Measurements from ENCODE around the gene GABRG2. TPM values are rescaled to one million over a fixed set of nuclear protein-coding genes. Genes with fewer than 3 reads are reported as not detected.

GABRG2 gene
- total and polyA plus RNA-seq, 2 donors (not counting 3 experiments of a cell fraction or from before 2014, with no cell fraction given): not detected

DNA sequence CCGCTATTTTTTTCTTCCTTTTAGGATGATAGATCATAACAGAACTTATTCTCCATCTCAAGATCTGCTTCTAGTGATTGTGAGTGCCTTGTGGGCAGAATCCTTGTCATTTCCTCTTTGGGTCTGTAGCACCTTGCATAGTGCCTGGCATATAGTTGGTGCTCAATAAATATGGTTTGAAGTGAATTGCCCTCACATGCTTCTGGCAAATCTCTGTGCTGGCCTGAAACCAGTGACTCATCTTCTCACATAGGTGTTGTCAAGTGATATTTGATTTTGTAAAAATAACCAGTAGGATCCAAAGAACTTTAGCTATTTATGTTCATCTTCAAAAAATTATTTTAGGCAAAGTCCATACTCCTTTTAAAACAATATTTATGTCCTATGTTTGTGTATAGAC is 86.7 kb downstream of the GABRG2 start:
- Histone ChIP-seq H3K79me2 (ENCODE audit: control insufficient read depth, insufficient read depth, low read length) (no peaks in the 10 kb centered on the region), H3K4me3 (replicated peaks in 1 of 3; ENCODE audit: insufficient read depth in 1 of 3, low read depth in 1 of 3, low read length in 3 of 3) (no peak overlapping the region), H3K4me2 (ENCODE audit: insufficient read depth, low read length) (no peak overlapping the region), H3K4me1 (ENCODE audit: control insufficient read depth, extremely low read depth, insufficient read depth, low read length) (no peaks in the 10 kb centered on the region), H3K27me3 (ENCODE audit: control insufficient read depth in 2 of 2, insufficient read depth in 2 of 2, low read length in 2 of 2) (no peaks in the 10 kb centered on the region), H3K27ac (ENCODE audit: insufficient read depth, low read depth, low read length) (no peak overlapping the region), H2AFZ (ENCODE audit: low read depth, low read length) (no peak overlapping the region), H3K9me1 (replicated peaks; ENCODE audit: control insufficient read depth, extremely low read depth, insufficient read depth, low read length) (no peaks in the 10 kb centered on the region), H3K9me3 (replicated peaks; ENCODE audit: control insufficient read depth, insufficient read depth, low read length) (no peaks in the 10 kb centered on the region), H4K20me1 (replicated peaks; ENCODE audit: control insufficient read depth, extremely low read depth, insufficient read depth, low read length) (no peaks in the 10 kb centered on the region), H3K9ac (replicated peaks; ENCODE audit: extremely low read depth, insufficient read depth, low read length) (no peak overlapping the region), H3K36me3 (ENCODE audit: control insufficient read depth in 2 of 2, extremely low read depth in 1 of 2, insufficient read depth in 2 of 2, low read length in 2 of 2) (no peaks in the 10 kb centered on the region)
- intact Hi-C loops (cut with micrococcal nuclease): no loop called here
- FAIRE-seq: no peak
- TF ChIP-seq, protein P1, sequence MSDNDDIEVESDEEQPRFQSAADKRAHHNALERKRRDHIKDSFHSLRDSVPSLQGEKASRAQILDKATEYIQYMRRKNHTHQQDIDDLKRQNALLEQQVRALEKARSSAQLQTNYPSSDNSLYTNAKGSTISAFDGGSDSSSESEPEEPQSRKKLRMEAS (IDR thresholded peaks at IDR 0.05; ENCODE audit: insufficient read depth, insufficient read length): no peak
- no peak for TF ChIP-seq FOS (IDR thresholded peaks at IDR 0.05; ENCODE audit: borderline replicate concordance, insufficient read depth, low read length)
- TF ChIP-seq CTCF (IDR thresholded peaks at IDR 0.05; ENCODE audit: extremely low read depth in 1 of 2, insufficient read depth in 1 of 2, low read depth in 1 of 2, low read length in 2 of 2): no peak
- no peak for TF ChIP-seq POLR2AphosphoS5 (IDR thresholded peaks at IDR 0.05; ENCODE audit: insufficient read depth, low read depth, low read length)
- TF ChIP-seq MYC (IDR thresholded peaks at IDR 0.05; ENCODE audit: low read depth, low read length): no peak
- TF ChIP-seq POLR2A (IDR thresholded peaks at IDR 0.05; ENCODE audit: low read depth, low read length): no peak
- TF ChIP-seq EZH2 (IDR thresholded peaks at IDR 0.05; ENCODE audit: borderline replicate concordance, low read depth, low read length, severe bottlenecking): no peak
- TF ChIP-seq GATA2 (IDR thresholded peaks at IDR 0.05; ENCODE audit: insufficient read depth, insufficient read length, low read depth, low read length): no peak
- no peak for TF ChIP-seq JUN (IDR thresholded peaks at IDR 0.05; ENCODE audit: borderline replicate concordance, insufficient read depth, insufficient read length, low read depth)
- ChIA-PET POLR2A (no interaction called here), CTCF (no interaction called here)
- no TSS peak for BruUV-seq (replicated peaks)
- dilution Hi-C loops (cut with MboI; ENCODE audit: extremely low pct_ligation_motif_present, low sequenced_read_pairs): no loop called here
- DNase-seq (ENCODE audit: low read depth, low spot score): no peak
